Hematopoietic multipotent progenitor cell treated with erythropoietin and hydrocortisone succinate and interleukin-3 and kit ligand, for 4 days (in vitro differentiated cells): ENCODE results near the gene RAPGEF4.
"Not testable (repeated sequence)": the region's sequence is repeated elsewhere in the genome, so short reads cannot be mapped to it uniquely, and the experiment has no call there.

ENCODE experiments used
- DNase-seq: peaks from one replicate; pipeline ENCODE4 v3.0.0-alpha.2; 2015

Gene RAPGEF4

GRCh38 chr2:172777431-172777830 lies 41.8 kb downstream of the RAPGEF4 start:
- DNase-seq = no peak

- DNase-seq = no peak
Measured at GRCh38 chr2:172782506-172783164, 47.0 kb downstream of the RAPGEF4 start.

GRCh38 chr2:172783165-172783898 lies 47.7 kb downstream of the RAPGEF4 start:
- peak; percentile 30 for DNase-seq

GRCh38 chr2:172788871-172789270 lies 53.2 kb downstream of the RAPGEF4 start:
- no peak for DNase-seq

- peak; percentile 26 for DNase-seq
Measured at GRCh38 chr2:172790404-172790803, 54.8 kb downstream of the RAPGEF4 start.

GRCh38 chr2:172791953-172792352 lies 56.3 kb downstream of the RAPGEF4 start:
- no peak for DNase-seq

- DNase-seq = no peak
Measured at GRCh38 chr2:172792711-172793110, 57.1 kb downstream of the RAPGEF4 start.

GRCh38 chr2:172803308-172803707 lies 67.7 kb downstream of the RAPGEF4 start:
- DNase-seq = not testable (repeated sequence)

- DNase-seq = no peak
Measured at GRCh38 chr2:172804423-172804822, 68.8 kb downstream of the RAPGEF4 start.

- DNase-seq = peak; percentile 69
Measured at GRCh38 chr2:172806493-172806892, 70.8 kb downstream of the RAPGEF4 start.

GRCh38 chr2:172806996-172807395 lies 71.4 kb downstream of the RAPGEF4 start:
- no peak for DNase-seq

GRCh38 chr2:172808156-172808555 lies 72.5 kb downstream of the RAPGEF4 start:
- DNase-seq = no peak

GRCh38 chr2:172811027-172811426 lies 75.4 kb downstream of the RAPGEF4 start:
- DNase-seq = peak; percentile 63

- no peak for DNase-seq
Measured at GRCh38 chr2:172812158-172812744, 76.6 kb downstream of the RAPGEF4 start.

- DNase-seq = peak; percentile 15
Measured at GRCh38 chr2:172813314-172813888, 77.8 kb downstream of the RAPGEF4 start.

- DNase-seq = no peak
Measured at GRCh38 chr2:172817411-172817810, 81.8 kb downstream of the RAPGEF4 start.

GRCh38 chr2:172819943-172820342 lies 84.3 kb downstream of the RAPGEF4 start:
- no peak for DNase-seq

GRCh38 chr2:172821370-172822338 lies 86.0 kb downstream of the RAPGEF4 start:
- no peak for DNase-seq

- no peak for DNase-seq
Measured at GRCh38 chr2:172822585-172822984, 86.9 kb downstream of the RAPGEF4 start.

- DNase-seq = no peak
Measured at GRCh38 chr2:172823261-172823850, 87.7 kb downstream of the RAPGEF4 start.

GRCh38 chr2:172826522-172826921 lies 90.9 kb downstream of the RAPGEF4 start:
- no peak for DNase-seq

- no peak for DNase-seq
Measured at GRCh38 chr2:172829229-172829628, 93.6 kb downstream of the RAPGEF4 start.
